Cardiac septum (tissue), 1 donor: Measurements from ENCODE around the gene TP63. TPM values are rescaled to one million over a fixed set of nuclear protein-coding genes. Genes with fewer than 3 reads are reported as not detected.

ENCODE experiments used
- DNase-seq: peaks from one replicate; pipeline ENCODE4 v3.0.0-alpha.2; 2020; ENCODE audit warnings: low spot score
- intact Hi-C: fragments of 100-400 bp; cut with DNase I; formaldehyde crosslinking; loops from one replicate; pipeline ENCODE4 v1.14.0; 2022
- total RNA-seq: library from RNA; stranded (reverse); fragmentation: NEBNext Ultra II Directional; extraction: Animal tissue kit (Norgen Biotek cat#: 25700); gene quantifications from one replicate; pipeline ENCODE4 v1.2.1, GENCODE V29; 2021
- donor health status: DM: no; HTN: no; CAD: no.

Gene TP63
- total RNA-seq, 1 donor from 2014 or later = 0.40 TPM

- intact Hi-C loops = no loop called here
- no peak for DNase-seq
These were observed 267.5 kb downstream of the TP63 start for GRCh38 chr3:189898559-189899153.

GRCh38 chr3:189899186-189899585 lies 268.0 kb downstream of the TP63 start:
- intact Hi-C loops = no loop called here
- DNase-seq = no peak

GRCh38 chr3:189900578-189900977 lies 269.4 kb downstream of the TP63 start:
- no peak for DNase-seq
- intact Hi-C loops = no loop called here

DNA sequence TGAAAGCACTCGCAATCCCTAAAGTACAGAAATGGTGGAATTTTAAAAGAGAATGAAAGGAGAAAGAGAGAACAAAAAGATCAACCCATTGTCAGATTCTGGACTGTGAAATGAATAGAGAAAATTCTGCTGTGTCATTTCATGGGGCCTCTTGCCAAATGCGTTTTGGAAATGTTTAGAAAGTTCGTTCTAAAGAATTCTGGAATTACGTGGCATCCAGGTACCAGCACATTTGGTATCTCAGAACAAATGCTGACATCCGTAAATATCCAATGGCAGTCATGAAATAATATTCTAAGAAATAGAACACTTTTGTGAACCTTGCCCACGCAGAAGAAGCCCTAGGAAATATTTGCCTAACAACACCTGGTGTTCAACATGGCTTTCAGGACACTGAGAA lies 270.3 kb downstream of the TP63 start:
- no peak for DNase-seq
- intact Hi-C loops = no loop called here

- intact Hi-C loops = no loop called here
- no peak for DNase-seq
These were observed 271.3 kb downstream of the TP63 start for GRCh38 chr3:189902230-189903186.

GRCh38 chr3:189903562-189904250 lies 272.5 kb downstream of the TP63 start:
- no peak for DNase-seq
- intact Hi-C loops = no loop called here

DNA sequence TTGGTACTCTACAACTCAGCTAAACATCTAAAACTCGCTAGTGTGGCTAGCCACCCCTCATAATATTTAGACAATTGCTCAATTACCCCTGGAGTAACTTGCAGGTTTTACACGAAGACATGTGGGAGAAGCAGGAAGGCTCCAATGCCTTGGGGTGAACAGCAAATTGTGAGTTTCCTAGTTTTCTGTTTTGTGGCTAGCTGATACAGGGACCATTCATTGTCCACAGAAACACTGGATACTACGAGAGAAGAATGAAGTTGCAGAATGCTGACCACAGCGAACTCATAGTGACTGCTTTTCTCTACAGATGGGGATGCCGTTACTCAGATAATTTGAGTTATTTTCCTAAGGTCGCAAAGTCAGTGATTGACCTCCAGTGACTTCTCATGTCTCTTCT lies 276.6 kb downstream of the TP63 start:
- intact Hi-C loops = no loop called here
- DNase-seq = no peak

DNA sequence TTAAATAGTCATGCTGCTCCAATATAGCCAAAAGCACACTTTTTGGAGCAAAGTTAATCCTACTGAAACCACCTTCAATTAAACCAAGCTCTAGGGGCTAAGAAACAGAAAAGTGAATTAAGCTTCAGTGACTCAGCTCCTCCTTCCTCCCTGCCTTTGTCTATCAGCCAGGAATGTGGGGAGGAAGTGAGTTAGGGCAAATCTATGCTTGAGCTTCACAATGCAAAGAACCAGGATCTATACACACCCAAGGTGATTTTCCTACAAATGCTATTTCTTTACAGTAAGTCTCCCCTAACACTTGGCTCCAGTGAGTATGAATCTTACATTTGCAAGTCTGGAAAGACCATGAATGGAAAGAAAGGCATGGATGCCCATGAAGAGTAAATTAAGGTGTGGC lies 277.5 kb downstream of the TP63 start:
- no peak for DNase-seq

DNA sequence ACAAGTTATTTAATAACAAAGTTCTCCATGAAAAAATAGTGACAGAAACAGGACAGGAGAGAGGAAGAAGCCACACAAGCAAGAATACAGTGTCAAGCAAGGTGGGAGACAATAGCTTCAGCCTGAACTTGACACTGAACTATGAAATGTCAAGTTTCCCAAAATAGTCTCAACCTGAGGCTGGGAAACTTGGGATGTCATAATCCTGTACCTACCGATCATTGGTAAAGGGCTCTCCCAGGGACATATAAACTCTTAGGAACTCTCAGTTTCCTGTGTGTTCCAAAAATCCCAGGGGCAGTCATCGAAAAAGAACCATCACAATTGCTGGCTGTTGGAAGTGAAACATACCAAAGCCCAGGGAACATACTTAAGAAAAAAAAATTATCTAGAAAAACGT lies 277.9 kb downstream of the TP63 start:
- DNase-seq = no peak
- intact Hi-C loops = no loop called here

More for the DNA sequence above, 277.5 kb downstream of the TP63 start:
- intact Hi-C loops = no loop called here

GRCh38 chr3:189909573-189909972 lies 278.4 kb downstream of the TP63 start:
- DNase-seq = no peak
- intact Hi-C loops = no loop called here

DNA sequence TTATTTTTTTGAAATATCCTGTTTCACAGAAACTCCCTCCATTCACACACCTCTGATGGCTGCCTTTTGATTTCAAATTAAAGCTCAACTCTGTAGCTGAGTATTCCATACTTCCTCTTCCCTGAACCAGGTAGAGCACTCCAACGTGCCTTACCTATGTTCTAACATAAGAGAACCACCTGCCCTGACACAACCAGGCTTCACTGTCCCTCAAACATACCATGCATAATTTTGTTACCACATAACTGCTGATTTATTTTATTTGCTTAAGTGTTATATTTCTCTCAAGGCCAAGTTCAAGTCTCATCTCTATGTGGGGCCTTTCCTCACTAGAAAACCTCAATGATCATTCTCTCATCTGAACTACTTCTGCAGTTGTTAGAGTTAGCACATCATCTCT lies 279.8 kb downstream of the TP63 start:
- intact Hi-C loops = no loop called here
- DNase-seq = no peak

GRCh38 chr3:189914799-189915198 lies 283.6 kb downstream of the TP63 start:
- no peak for DNase-seq
- intact Hi-C loops = no loop called here

GRCh38 chr3:189921770-189922169 lies 290.6 kb downstream of the TP63 start:
- intact Hi-C loops = no loop called here
- DNase-seq = no peak

- no peak for DNase-seq
These were observed 297.0 kb downstream of the TP63 start for GRCh38 chr3:189927975-189928895.

GRCh38 chr3:189936201-189936945 lies 305.2 kb downstream of the TP63 start:
- intact Hi-C loops = no loop called here
- DNase-seq = no peak

More at GRCh38 chr3:189927975-189928895, 297.0 kb downstream of the TP63 start:
- intact Hi-C loops = no loop called here

- intact Hi-C loops = no loop called here
These were observed 306.3 kb downstream of the TP63 start for GRCh38 chr3:189937302-189938127.

GRCh38 chr3:189941125-189941524 lies 309.9 kb downstream of the TP63 start:
- intact Hi-C loops = loop anchor here (10.0 kb wide), 1 partner anchor 286 kb away; no protein-coding TSS in a partner anchor
- no peak for DNase-seq

More at GRCh38 chr3:189937302-189938127, 306.3 kb downstream of the TP63 start:
- DNase-seq = no peak

DNA sequence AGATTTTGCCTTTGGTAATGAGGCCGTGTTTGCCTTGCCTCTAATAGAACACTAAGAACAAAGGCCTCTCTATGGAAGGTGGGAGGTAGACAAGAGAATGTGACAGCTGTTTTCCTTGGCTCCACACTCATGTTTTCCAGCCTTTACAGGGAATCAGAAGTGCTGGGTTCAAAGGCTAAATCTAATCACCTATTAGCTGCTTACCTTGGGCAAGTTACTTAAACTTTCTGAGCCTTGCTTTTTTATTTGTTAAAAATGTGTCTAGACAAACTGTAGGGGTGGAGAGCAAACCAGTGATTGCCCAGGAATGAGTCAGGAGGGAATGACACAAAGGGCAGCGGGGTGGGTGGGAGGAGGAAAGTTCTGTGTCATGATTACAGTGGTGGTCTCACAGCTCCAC lies 310.5 kb downstream of the TP63 start:
- intact Hi-C loops = loop anchor here (10.0 kb wide), 1 partner anchor 287 kb away; no protein-coding TSS in a partner anchor
- no peak for DNase-seq
